Glutamatergic neuron (in vitro differentiated cells): ENCODE measurements around the gene LCN10. TPM values are rescaled to one million over a fixed set of nuclear protein-coding genes. Genes with fewer than 3 reads are reported as not detected.
A peak's percentile ranks its signal among the peaks of the same experiment; 100 is the strongest.

Experiments used
- DNase-seq: peaks from one replicate; pipeline ENCODE4 v3.0.0; 2022
- H3K27ac Mint-ChIP-seq: one replicate; pipeline ENCODE4 v1.8.0; 2020; ENCODE audit warnings: mild to moderate bottlenecking, mixed read lengths, inconsistent platforms; ENCODE audit not compliant: unreplicated experiment
- H3K27me3 Mint-ChIP-seq: one replicate; pipeline ENCODE4 v1.8.0; 2020; ENCODE audit warnings: mild to moderate bottlenecking, moderate library complexity, mixed read lengths, inconsistent platforms; ENCODE audit not compliant: unreplicated experiment
- H3K36me3 Mint-ChIP-seq: one replicate; pipeline ENCODE4 v1.8.0; 2020; ENCODE audit warnings: mild to moderate bottlenecking, mixed read lengths, inconsistent platforms; ENCODE audit not compliant: unreplicated experiment
- H3K4me1 Mint-ChIP-seq: one replicate; pipeline ENCODE4 v1.8.0; 2020; ENCODE audit warnings: mild to moderate bottlenecking, low read depth, mixed read lengths, inconsistent platforms; ENCODE audit not compliant: unreplicated experiment
- H3K4me3 Mint-ChIP-seq: one replicate; pipeline ENCODE4 v1.8.0; 2020; ENCODE audit warnings: mild to moderate bottlenecking, mixed read lengths, inconsistent platforms; ENCODE audit not compliant: unreplicated experiment
- H3K9me3 Mint-ChIP-seq: one replicate; pipeline ENCODE4 v1.8.0; 2020; ENCODE audit warnings: mild to moderate bottlenecking, moderate library complexity, mixed read lengths, inconsistent platforms; ENCODE audit not compliant: unreplicated experiment
- total RNA-seq: library from RNA; stranded (reverse); fragmentation: NEBNext Ultra II Directional; extraction: Animal tissue kit (Norgen Biotek cat#: 25700); gene quantifications from one replicate; pipeline ENCODE4 v1.2.1, GENCODE V29; 2021; ENCODE audit not compliant: unreplicated experiment
- TF ChIP-seq, protein P1 (sequence below): fragments of 200-600 bp; sonication (generic); IDR thresholded peaks from one replicate; pipeline ENCODE4 v1.5.0; 2021; ENCODE audit not compliant: partially characterized antibody, unreplicated experiment

The LCN10 gene
- total RNA-seq, 1 donor from 2014 or later: not detected

DNA sequence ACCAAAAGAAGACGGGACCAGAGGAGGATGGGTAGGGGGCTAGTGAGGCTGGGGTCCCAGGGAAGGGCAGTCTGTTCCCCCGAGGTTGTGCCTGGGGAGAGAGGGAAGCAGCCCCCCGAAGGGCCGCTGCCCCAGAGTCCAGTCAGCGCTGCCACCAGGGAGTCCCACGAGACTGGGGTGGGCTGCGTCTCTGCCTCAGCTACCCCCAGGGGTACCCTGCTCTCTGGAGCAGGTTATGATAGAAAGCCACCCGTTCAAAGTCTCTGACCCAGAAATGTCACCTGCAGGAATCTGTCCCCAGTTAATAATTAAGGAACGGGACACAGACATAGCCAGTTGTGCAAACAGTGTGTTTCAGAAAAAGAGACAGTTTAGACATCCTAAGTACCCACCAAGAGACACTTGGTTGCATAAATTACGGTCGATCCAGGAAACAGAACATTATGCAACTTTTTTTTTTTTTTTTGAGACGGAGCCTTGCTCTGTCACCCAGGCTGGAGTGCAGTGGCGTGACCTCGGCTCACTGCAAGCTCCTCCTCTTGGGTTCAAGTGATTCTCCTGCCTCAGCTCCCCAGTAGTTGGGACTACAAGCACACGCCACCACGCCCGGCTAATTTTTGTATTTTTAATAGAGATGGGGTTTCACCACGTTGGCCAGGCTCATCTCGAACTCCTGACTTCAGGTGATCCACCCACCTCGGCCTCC is 44.8 kb downstream of the LCN10 start:
- Mint-ChIP-seq H3K4me3 (no peak overlapping the region), H3K36me3 (no peaks in the 10 kb centered on the region), H3K9me3 (peaks cover 4% of the 10 kb centered on the region), H3K4me1 (peaks cover 10% of the 10 kb centered on the region), H3K27me3 (peaks cover 7% of the 10 kb centered on the region), H3K27ac (no peak overlapping the region)
- TF ChIP-seq, protein P1, sequence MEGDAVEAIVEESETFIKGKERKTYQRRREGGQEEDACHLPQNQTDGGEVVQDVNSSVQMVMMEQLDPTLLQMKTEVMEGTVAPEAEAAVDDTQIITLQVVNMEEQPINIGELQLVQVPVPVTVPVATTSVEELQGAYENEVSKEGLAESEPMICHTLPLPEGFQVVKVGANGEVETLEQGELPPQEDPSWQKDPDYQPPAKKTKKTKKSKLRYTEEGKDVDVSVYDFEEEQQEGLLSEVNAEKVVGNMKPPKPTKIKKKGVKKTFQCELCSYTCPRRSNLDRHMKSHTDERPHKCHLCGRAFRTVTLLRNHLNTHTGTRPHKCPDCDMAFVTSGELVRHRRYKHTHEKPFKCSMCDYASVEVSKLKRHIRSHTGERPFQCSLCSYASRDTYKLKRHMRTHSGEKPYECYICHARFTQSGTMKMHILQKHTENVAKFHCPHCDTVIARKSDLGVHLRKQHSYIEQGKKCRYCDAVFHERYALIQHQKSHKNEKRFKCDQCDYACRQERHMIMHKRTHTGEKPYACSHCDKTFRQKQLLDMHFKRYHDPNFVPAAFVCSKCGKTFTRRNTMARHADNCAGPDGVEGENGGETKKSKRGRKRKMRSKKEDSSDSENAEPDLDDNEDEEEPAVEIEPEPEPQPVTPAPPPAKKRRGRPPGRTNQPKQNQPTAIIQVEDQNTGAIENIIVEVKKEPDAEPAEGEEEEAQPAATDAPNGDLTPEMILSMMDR: no peak
- no peak for DNase-seq

DNA sequence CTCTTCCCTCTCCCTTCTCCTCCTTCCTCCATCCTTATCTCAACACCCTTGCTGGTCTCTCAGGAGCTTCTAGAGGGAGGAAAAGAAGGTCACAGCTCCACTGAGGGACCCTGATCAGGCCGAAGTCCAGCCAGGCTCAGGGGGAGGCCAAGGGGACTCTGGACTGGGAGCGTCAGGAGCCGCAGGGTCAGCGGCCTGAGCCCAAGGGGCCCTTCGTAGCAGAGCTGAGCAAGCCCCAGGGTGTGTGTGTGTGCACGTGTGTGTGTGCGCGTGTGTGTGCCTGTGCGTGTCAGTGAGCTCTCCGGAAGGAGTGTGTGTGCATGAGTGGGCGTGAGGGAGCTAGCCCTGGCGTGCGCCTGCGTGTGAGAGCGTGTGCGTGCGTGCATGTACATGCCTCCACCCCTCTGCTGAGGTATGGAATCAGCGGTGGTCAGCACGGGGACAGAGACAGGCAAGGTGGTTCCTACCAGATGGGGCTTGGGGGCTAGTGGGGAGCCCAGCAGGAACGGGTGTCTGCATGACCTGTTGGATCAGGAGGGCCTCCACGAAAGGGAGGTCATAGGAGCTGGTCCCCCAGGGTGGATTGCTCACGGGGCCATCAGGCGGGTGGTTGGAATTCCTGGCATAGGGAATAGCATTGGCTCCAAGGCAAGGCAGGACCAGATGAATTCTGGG is 45.5 kb downstream of the LCN10 start:
- peaks cover 4% of the 10 kb centered on the region for H3K9me3 Mint-ChIP-seq
- peaks cover 8% of the 10 kb centered on the region for H3K27me3 Mint-ChIP-seq
- DNase-seq: no peak
- peaks cover 10% of the 10 kb centered on the region for H3K4me1 Mint-ChIP-seq
- H3K4me3 Mint-ChIP-seq: no peak overlapping the region
- H3K27ac Mint-ChIP-seq: peak overlapping the region; percentile 78
- TF ChIP-seq, protein P1: no peak
- H3K36me3 Mint-ChIP-seq: no peaks in the 10 kb centered on the region

DNA sequence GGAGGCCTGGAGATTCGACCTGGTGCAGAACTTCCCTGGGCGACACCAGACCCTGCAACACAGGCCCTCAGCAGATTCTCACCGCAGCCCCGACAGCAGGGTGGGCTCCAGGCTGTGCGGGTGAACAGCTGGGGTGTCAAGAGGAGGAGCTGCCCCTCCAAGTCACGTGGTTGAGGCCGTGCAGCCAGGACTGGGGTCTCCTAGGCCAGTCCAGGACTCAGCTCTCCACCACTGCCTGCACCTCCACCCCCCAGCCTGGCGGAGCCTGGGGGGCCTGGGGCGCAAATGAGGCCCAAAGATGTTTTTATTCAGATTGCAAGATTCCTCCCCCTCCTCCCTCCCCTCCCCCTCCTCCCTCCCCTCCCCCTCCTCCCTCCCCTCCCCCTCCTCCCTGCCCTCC is 46.2 kb downstream of the LCN10 start:
- Mint-ChIP-seq H3K36me3 (no peaks in the 10 kb centered on the region), H3K27me3 (peaks cover 8% of the 10 kb centered on the region), H3K4me3 (no peak overlapping the region), H3K4me1 (peaks cover 10% of the 10 kb centered on the region), H3K9me3 (peaks cover 4% of the 10 kb centered on the region), H3K27ac (peak overlapping the region; percentile 89)
- TF ChIP-seq, protein P1: no peak
- DNase-seq: peak; percentile 62

DNA sequence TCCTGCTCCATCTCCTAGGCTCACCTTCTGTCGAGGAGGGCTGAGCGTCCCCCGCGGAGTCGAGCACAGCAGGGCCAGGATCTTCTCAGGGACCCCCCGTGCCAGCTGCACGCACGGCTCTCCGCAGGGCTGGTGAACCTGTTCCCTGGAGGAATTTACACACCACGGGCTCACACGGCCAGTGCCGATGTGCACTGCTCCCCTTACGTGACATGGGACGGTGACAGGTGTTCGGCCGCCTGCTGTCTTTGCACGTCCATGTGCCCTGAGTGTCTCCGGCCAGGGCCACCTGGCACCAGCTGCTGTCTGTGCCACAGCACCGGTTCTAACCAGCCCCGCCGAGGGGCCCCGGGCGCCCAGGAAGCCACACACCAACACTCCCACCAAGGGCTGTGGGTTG is 46.8 kb downstream of the LCN10 start:
- Mint-ChIP-seq H3K4me3 (no peak overlapping the region), H3K9me3 (peaks cover 4% of the 10 kb centered on the region), H3K27me3 (peaks cover 6% of the 10 kb centered on the region), H3K27ac (peak overlapping the region; percentile 89), H3K36me3 (no peaks in the 10 kb centered on the region), H3K4me1 (peaks cover 12% of the 10 kb centered on the region)
- TF ChIP-seq, protein P1: peak; percentile 18
- peak; percentile 72 for DNase-seq

DNA sequence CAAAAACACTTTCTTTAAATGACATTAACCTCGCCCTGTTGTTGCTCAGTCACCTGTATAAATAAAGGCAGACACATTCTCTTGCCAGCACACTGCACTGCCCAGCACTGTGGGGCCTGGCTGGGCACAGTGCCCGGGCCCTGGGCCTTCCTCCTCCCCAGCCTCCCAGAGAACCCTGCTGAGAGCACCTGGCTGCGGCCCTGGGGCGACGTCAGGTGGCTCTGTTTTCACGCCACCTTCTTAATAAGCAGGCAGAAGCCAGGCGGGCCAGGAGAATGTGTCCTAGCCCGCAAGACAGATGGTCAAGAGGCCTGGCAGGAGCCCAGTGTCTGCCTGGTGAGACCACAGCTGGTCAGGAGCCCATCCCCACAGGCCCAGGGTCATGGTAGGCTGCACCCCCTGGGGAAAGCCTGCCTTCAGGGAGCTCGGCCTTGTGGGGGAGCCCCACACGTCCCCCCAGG is 47.3 kb downstream of the LCN10 start:
- Mint-ChIP-seq H3K9me3 (peaks cover 4% of the 10 kb centered on the region), H3K4me3 (no peak overlapping the region), H3K36me3 (no peaks in the 10 kb centered on the region), H3K4me1 (peaks cover 13% of the 10 kb centered on the region), H3K27ac (peak overlapping the region; percentile 59), H3K27me3 (peaks cover 5% of the 10 kb centered on the region)
- no peak for DNase-seq
- TF ChIP-seq, protein P1: no peak
